K562 (cell line): ENCODE results near the gene MYH6.

Source experiments
- MAFG ChIP-seq: fragments of 450-650 bp; conservative IDR thresholded peaks from 2 replicates; pipeline ENCODE4 v1.6.1; 2016; ENCODE audit warnings: missing genetic modification characterization, missing compliant biosample characterization
- POLR2AphosphoS2 ChIP-seq: IDR thresholded peaks from 2 replicates; pipeline ENCODE4 v1.6.1; 2012; ENCODE audit warnings: low read length, improper control_type of control experiment
- POLR2AphosphoS5 ChIP-seq: IDR thresholded peaks from 2 replicates; pipeline ENCODE4 v1.6.1; 2011; ENCODE audit warnings: mild to moderate bottlenecking, low read depth, low read length, moderate library complexity; ENCODE audit not compliant: control insufficient read depth, insufficient read depth
- SMAD3 ChIP-seq: fragments of 450-650 bp; formaldehyde crosslinking; conservative IDR thresholded peaks from 2 replicates; pipeline ENCODE4 v1.4.0; 2020; ENCODE audit warnings: mild to moderate bottlenecking
- ZNF121 ChIP-seq: sonication (generic); formaldehyde crosslinking; conservative IDR thresholded peaks from 2 replicates; pipeline ENCODE4 v1.8.0; 2022; ENCODE audit warnings: missing genetic modification reagents
- TF ChIP-seq, protein P1 (sequence below), 3 experiments: IDR thresholded peaks in 2 of 3; conservative IDR thresholded peaks in 1 of 3; 2 replicates each; pipeline ENCODE4 v1.5.1; 2011 to 2012; ENCODE audit warnings: low read length in 3 of 3, mild to moderate bottlenecking in 3 of 3, control low read depth in 2 of 3, improper control_type of control experiment in 1 of 3, inconsistent platforms in 1 of 3, low read depth in 1 of 3, mixed read lengths in 1 of 3, moderate library complexity in 1 of 3; ENCODE audit not compliant: insufficient read depth in 2 of 3

- no peak for TF ChIP-seq SMAD3
- TF ChIP-seq ZNF121 (CRISPR knock-in tag), result no peak
- no peak for TF ChIP-seq MAFG (tag)
- TF ChIP-seq, protein P1, sequence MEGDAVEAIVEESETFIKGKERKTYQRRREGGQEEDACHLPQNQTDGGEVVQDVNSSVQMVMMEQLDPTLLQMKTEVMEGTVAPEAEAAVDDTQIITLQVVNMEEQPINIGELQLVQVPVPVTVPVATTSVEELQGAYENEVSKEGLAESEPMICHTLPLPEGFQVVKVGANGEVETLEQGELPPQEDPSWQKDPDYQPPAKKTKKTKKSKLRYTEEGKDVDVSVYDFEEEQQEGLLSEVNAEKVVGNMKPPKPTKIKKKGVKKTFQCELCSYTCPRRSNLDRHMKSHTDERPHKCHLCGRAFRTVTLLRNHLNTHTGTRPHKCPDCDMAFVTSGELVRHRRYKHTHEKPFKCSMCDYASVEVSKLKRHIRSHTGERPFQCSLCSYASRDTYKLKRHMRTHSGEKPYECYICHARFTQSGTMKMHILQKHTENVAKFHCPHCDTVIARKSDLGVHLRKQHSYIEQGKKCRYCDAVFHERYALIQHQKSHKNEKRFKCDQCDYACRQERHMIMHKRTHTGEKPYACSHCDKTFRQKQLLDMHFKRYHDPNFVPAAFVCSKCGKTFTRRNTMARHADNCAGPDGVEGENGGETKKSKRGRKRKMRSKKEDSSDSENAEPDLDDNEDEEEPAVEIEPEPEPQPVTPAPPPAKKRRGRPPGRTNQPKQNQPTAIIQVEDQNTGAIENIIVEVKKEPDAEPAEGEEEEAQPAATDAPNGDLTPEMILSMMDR (IDR thresholded peaks at IDR 0.05 in 2 of 3, conservative IDR thresholded peaks at IDR 0.05 in 1 of 3; ENCODE audit: insufficient read depth in 2 of 3, low read depth in 1 of 3, low read length in 3 of 3), result no peak
- TF ChIP-seq POLR2AphosphoS5, result no peak
- TF ChIP-seq POLR2AphosphoS2, result no peak
These were observed 58.8 kb downstream of the MYH6 start for GRCh38 chr14:23349156-23349845.
